T-helper 2 cell treated with Interferon-gamma antibody and Interleukin-4, amounts not matched to agents 5 μg/mL and 100 μg/mL, for 36 hours (primary cell): ENCODE measurements around the gene HOXA5.

Source experiments
- DNase-seq: peaks from one replicate; pipeline ENCODE4 v3.0.0; 2021; ENCODE audit warnings: low spot score
- H3K27ac Mint-ChIP-seq: one replicate; pipeline ENCODE4 v1.8.0; 2021; ENCODE audit warnings: mild to moderate bottlenecking, mixed read lengths
- H3K27me3 Mint-ChIP-seq: one replicate; pipeline ENCODE4 v1.8.0; 2021; ENCODE audit warnings: low read depth, mixed read lengths
- H3K36me3 Mint-ChIP-seq: one replicate; pipeline ENCODE4 v1.8.0; 2021; ENCODE audit warnings: low read depth, mixed read lengths
- H3K4me1 Mint-ChIP-seq: one replicate; pipeline ENCODE4 v1.8.0; 2021; ENCODE audit warnings: low read depth, mixed read lengths
- H3K4me3 Mint-ChIP-seq: one replicate; pipeline ENCODE4 v1.8.0; 2022; ENCODE audit warnings: mild to moderate bottlenecking, moderate library complexity, mixed read lengths
- H3K9me3 Mint-ChIP-seq: one replicate; pipeline ENCODE4 v1.8.0; 2021; ENCODE audit warnings: mixed read lengths

HOXA5 gene

GRCh38 chr7:27145165-27145913 lies 1.9 kb upstream of the HOXA5 start:
- Mint-ChIP-seq H3K9me3 (no peaks in the 10 kb centered on the region), H3K36me3 (no peaks in the 10 kb centered on the region), H3K27ac (no peak overlapping the region), H3K27me3 (peaks cover 43% of the 10 kb centered on the region), H3K4me1 (no peaks in the 10 kb centered on the region), H3K4me3 (no peak overlapping the region)
- DNase-seq = no peak

GRCh38 chr7:27144781-27145164 lies 1.3 kb upstream of the HOXA5 start:
- H3K27ac Mint-ChIP-seq = no peak overlapping the region
- DNase-seq = no peak
- H3K4me1 Mint-ChIP-seq = no peaks in the 10 kb centered on the region
- H3K9me3 Mint-ChIP-seq = no peaks in the 10 kb centered on the region
- peaks cover 38% of the 10 kb centered on the region for H3K27me3 Mint-ChIP-seq
- no peaks in the 10 kb centered on the region for H3K36me3 Mint-ChIP-seq
- H3K4me3 Mint-ChIP-seq = no peak overlapping the region

GRCh38 chr7:27143950-27144780 lies 684 bp upstream of the HOXA5 start:
- H3K4me3 Mint-ChIP-seq = no peak overlapping the region
- no peaks in the 10 kb centered on the region for H3K9me3 Mint-ChIP-seq
- DNase-seq = no peak
- H3K27ac Mint-ChIP-seq = no peak overlapping the region
- H3K4me1 Mint-ChIP-seq = no peaks in the 10 kb centered on the region
- H3K27me3 Mint-ChIP-seq = peaks cover 31% of the 10 kb centered on the region
- no peaks in the 10 kb centered on the region for H3K36me3 Mint-ChIP-seq

GRCh38 chr7:27142580-27143022 lies 880 bp downstream of the HOXA5 start:
- no peaks in the 10 kb centered on the region for H3K9me3 Mint-ChIP-seq

GRCh38 chr7:27141923-27142579 lies 1.4 kb downstream of the HOXA5 start:
- Mint-ChIP-seq H3K4me1 (no peaks in the 10 kb centered on the region), H3K27ac (no peak overlapping the region), H3K27me3 (peaks cover 21% of the 10 kb centered on the region), H3K36me3 (no peaks in the 10 kb centered on the region), H3K9me3 (no peaks in the 10 kb centered on the region), H3K4me3 (no peak overlapping the region)
- DNase-seq = no peak

More at GRCh38 chr7:27142580-27143022, 880 bp downstream of the HOXA5 start:
- H3K36me3 Mint-ChIP-seq = no peaks in the 10 kb centered on the region
- H3K27ac Mint-ChIP-seq = no peak overlapping the region
- H3K4me1 Mint-ChIP-seq = no peaks in the 10 kb centered on the region
- H3K4me3 Mint-ChIP-seq = no peak overlapping the region
- peaks cover 22% of the 10 kb centered on the region for H3K27me3 Mint-ChIP-seq
- DNase-seq = no peak

- no peaks in the 10 kb centered on the region for H3K4me1 Mint-ChIP-seq
- H3K27ac Mint-ChIP-seq = no peak overlapping the region
- peaks cover 19% of the 10 kb centered on the region for H3K27me3 Mint-ChIP-seq
- no peak overlapping the region for H3K4me3 Mint-ChIP-seq
- no peaks in the 10 kb centered on the region for H3K36me3 Mint-ChIP-seq
- DNase-seq = no peak
- H3K9me3 Mint-ChIP-seq = no peaks in the 10 kb centered on the region
These were observed 2.2 kb downstream of the HOXA5 start for GRCh38 chr7:27141137-27141922.

- Mint-ChIP-seq H3K4me1 (no peaks in the 10 kb centered on the region), H3K9me3 (no peaks in the 10 kb centered on the region), H3K36me3 (no peaks in the 10 kb centered on the region), H3K27me3 (peaks cover 25% of the 10 kb centered on the region), H3K4me3 (no peak overlapping the region), H3K27ac (no peak overlapping the region)
- DNase-seq = no peak
These were observed 3.2 kb downstream of the HOXA5 start for GRCh38 chr7:27140126-27140857.

- H3K27ac Mint-ChIP-seq = no peak overlapping the region
- no peak for DNase-seq
- H3K27me3 Mint-ChIP-seq = peaks cover 32% of the 10 kb centered on the region
- peaks cover 3% of the 10 kb centered on the region for H3K4me1 Mint-ChIP-seq
- H3K4me3 Mint-ChIP-seq = no peak overlapping the region
- H3K9me3 Mint-ChIP-seq = no peaks in the 10 kb centered on the region
- no peaks in the 10 kb centered on the region for H3K36me3 Mint-ChIP-seq
These were observed 4.0 kb downstream of the HOXA5 start for GRCh38 chr7:27139334-27140125.

GRCh38 chr7:27138985-27139333 lies 4.5 kb downstream of the HOXA5 start:
- no peak for DNase-seq
- Mint-ChIP-seq H3K36me3 (no peaks in the 10 kb centered on the region), H3K27me3 (peaks cover 37% of the 10 kb centered on the region), H3K4me1 (peaks cover 8% of the 10 kb centered on the region), H3K27ac (no peak overlapping the region), H3K9me3 (no peaks in the 10 kb centered on the region), H3K4me3 (no peak overlapping the region)

GRCh38 chr7:27138472-27138871 lies 5.0 kb downstream of the HOXA5 start:
- DNase-seq = no peak
- Mint-ChIP-seq H3K36me3 (no peaks in the 10 kb centered on the region), H3K27ac (no peak overlapping the region), H3K4me3 (no peak overlapping the region), H3K4me1 (peaks cover 11% of the 10 kb centered on the region), H3K9me3 (no peaks in the 10 kb centered on the region), H3K27me3 (peaks cover 40% of the 10 kb centered on the region)

- no peak for DNase-seq
- H3K4me3 Mint-ChIP-seq = no peak overlapping the region
- no peaks in the 10 kb centered on the region for H3K9me3 Mint-ChIP-seq
- H3K36me3 Mint-ChIP-seq = no peaks in the 10 kb centered on the region
- H3K27me3 Mint-ChIP-seq = peaks cover 46% of the 10 kb centered on the region
- H3K4me1 Mint-ChIP-seq = peaks cover 11% of the 10 kb centered on the region
- no peak overlapping the region for H3K27ac Mint-ChIP-seq
These were observed 5.7 kb downstream of the HOXA5 start for GRCh38 chr7:27137640-27138315.

GRCh38 chr7:27134392-27134791 lies 9.1 kb downstream of the HOXA5 start:
- Mint-ChIP-seq H3K27me3 (peaks cover 59% of the 10 kb centered on the region), H3K36me3 (peaks cover 2% of the 10 kb centered on the region)

More at GRCh38 chr7:27134392-27134791, 9.1 kb downstream of the HOXA5 start:
- Mint-ChIP-seq H3K4me3 (no peak overlapping the region), H3K4me1 (peaks cover 11% of the 10 kb centered on the region), H3K9me3 (no peaks in the 10 kb centered on the region), H3K27ac (no peak overlapping the region)
- peak; percentile 20 for DNase-seq
